SK-N-MC (cell line): Measurements from ENCODE around the gene PLXNA2.

Source experiments
- EZH2 ChIP-seq: fragments of 200-600 bp; sonication (generic); IDR thresholded peaks from one replicate; pipeline ENCODE4 v1.6.1; 2017; ENCODE audit warnings: antibody characterized with exemption
- POLR2AphosphoS5 ChIP-seq: IDR thresholded peaks from 2 replicates; pipeline ENCODE4 v1.6.1; 2012; ENCODE audit warnings: mild to moderate bottlenecking, low read depth, low read length, borderline replicate concordance

- TF ChIP-seq EZH2: no peak
- no peak for TF ChIP-seq POLR2AphosphoS5
These were observed 247.5 kb downstream of the PLXNA2 start for GRCh38 chr1:207996636-207997035.
